K562 (cell line): ENCODE measurements around the gene HSPB1. TPM values are rescaled to one million over a fixed set of nuclear protein-coding genes. Genes with fewer than 3 reads are reported as not detected.

Experiments used
- ATAC-seq: fragments of 200-7000 bp; cut with Tn5 transposase; 3 replicates; pipeline ENCODE4 v1.9.1; 2020; ENCODE audit warnings: moderate library complexity
- BruUV-seq: library from RNA; stranded (reverse); fragments of 400-500 nt; replicated peaks from 2 replicates; lab custom pipeline; 2021; lab: Mats Ljungman, UMichigan
- CTCF ChIA-PET: fragments of 300-600 bp; formaldehyde crosslinking; extraction: SDS; loops from one replicate; lab custom pipeline; 2021; ENCODE audit warnings: low intra/inter-chr PET ratio; lab: Yijun Ruan, JAX
- POLR2A ChIA-PET: fragments of 300-600, 350-650 bp; sonication (Branson Sonifier 250); formaldehyde crosslinking; extraction: SDS; loops from one replicate; lab custom pipeline; 2021; ENCODE audit warnings: antibody characterized with exemption, inconsistent platforms; lab: Yijun Ruan, JAX
- DNase-seq, 4 experiments: peaks; one replicate each; pipeline versions ENCODE4 v3.0.0 to v3.0.0-alpha.2; 2011 to 2018; ENCODE audit warnings: low spot score in 3 of 4, mixed read lengths in 3 of 4; ENCODE audit errors: extremely low read depth in 1 of 4
- FAIRE-seq: peaks from 2 replicates; lab custom pipeline; 2011; peaks lifted over from hg19 to GRCh38; lab: Jason Lieb, UNC
- H2AFZ ChIP-seq: 2 replicates; pipeline ENCODE4 v1.6.0; 2011; ENCODE audit warnings: low read depth, low read length, control low read depth, inconsistent platforms
- H3K27ac ChIP-seq: fragments of 200-600 bp; 3 replicates; pipeline ENCODE4 v1.8.0; 2011; ENCODE audit warnings: low read depth, mild to moderate bottlenecking, control low read depth, inconsistent platforms, low read length, moderate library complexity, mixed read lengths; ENCODE audit errors: extremely low read depth
- H3K27me3 ChIP-seq, 2 experiments: fragments of 300-600 bp in 1 of 2; 2 replicates in 1 of 2; 3 replicates in 1 of 2; pipeline versions ENCODE4 v1.6.0 to v1.8.0; 2011; ENCODE audit warnings: inconsistent platforms in 2 of 2, low read length in 2 of 2, mild to moderate bottlenecking in 1 of 2, mixed read lengths in 1 of 2, moderate library complexity in 1 of 2; ENCODE audit not compliant: control insufficient read depth in 2 of 2, insufficient read depth in 2 of 2
- H3K36me3 ChIP-seq: fragments of 300-600 bp; 3 replicates; pipeline ENCODE4 v1.8.0; 2011; ENCODE audit warnings: mild to moderate bottlenecking, low read length, inconsistent platforms; ENCODE audit not compliant: control insufficient read depth, insufficient read depth
- H3K4me1 ChIP-seq, 2 experiments: fragments of 200-600 bp in 1 of 2; replicated peaks in 1 of 2; 2 replicates in 1 of 2; 3 replicates in 1 of 2; pipeline versions ENCODE4 v1.5.1 to v1.8.0; 2011; ENCODE audit warnings: inconsistent platforms in 2 of 2, low read length in 2 of 2, mild to moderate bottlenecking in 1 of 2, mixed read lengths in 1 of 2, moderate library complexity in 1 of 2; ENCODE audit not compliant: control insufficient read depth in 2 of 2, insufficient read depth in 2 of 2
- H3K4me2 ChIP-seq: 2 replicates; pipeline ENCODE4 v1.6.1; 2011; ENCODE audit warnings: low read length, control low read depth, inconsistent platforms, mixed read lengths; ENCODE audit not compliant: insufficient read depth
- H3K4me3 ChIP-seq: fragments of 200-600 bp; sonication (generic), shearing (Covaris generic); 2 replicates; pipeline ENCODE4 v1.5.1; 2016; ENCODE audit warnings: control low read depth, inconsistent platforms
- H3K79me2 ChIP-seq: fragments of 200-600 bp; 3 replicates; pipeline ENCODE4 v1.8.0; 2011; ENCODE audit warnings: low read length, inconsistent platforms; ENCODE audit not compliant: control insufficient read depth, insufficient read depth
- H3K9ac ChIP-seq, 2 experiments: 2 replicates each; pipeline versions ENCODE4 v1.6.0 to v1.6.1; 2011; ENCODE audit warnings: low read depth in 2 of 2, low read length in 2 of 2, control low read depth in 1 of 2, inconsistent platforms in 1 of 2, mild to moderate bottlenecking in 1 of 2, mixed read lengths in 1 of 2; ENCODE audit not compliant: insufficient read depth in 1 of 2
- H3K9me1 ChIP-seq: one replicate; pipeline ENCODE4 v1.6.0; 2011; ENCODE audit warnings: inconsistent platforms, mild to moderate bottlenecking, low read length, moderate library complexity; ENCODE audit not compliant: control insufficient read depth, insufficient read depth
- H3K9me3 ChIP-seq: replicated peaks from 2 replicates; pipeline ENCODE4 v1.5.1; 2011; ENCODE audit warnings: low read depth, low read length, inconsistent platforms; ENCODE audit not compliant: control insufficient read depth, insufficient read depth
- H4K20me1 ChIP-seq: replicated peaks from 2 replicates; pipeline ENCODE4 v1.6.1; 2011; ENCODE audit warnings: low read length, inconsistent platforms, mixed read lengths; ENCODE audit not compliant: control insufficient read depth, insufficient read depth
- ARNT ChIP-seq, 2 experiments: fragments of 450-650 bp; IDR thresholded peaks; 2 replicates each; pipeline ENCODE4 v1.6.1; 2016; ENCODE audit warnings: mild to moderate bottlenecking in 1 of 2
- CHD2 ChIP-seq: IDR thresholded peaks from 2 replicates; pipeline ENCODE4 v1.6.1; 2011; ENCODE audit warnings: low read depth, low read length
- KAT8 ChIP-seq: fragments of 450-650 bp; IDR thresholded peaks from 2 replicates; pipeline ENCODE4 v1.6.1; 2016; ENCODE audit warnings: low read depth, mild to moderate bottlenecking
- WGBS: fragments of 100-300 bp; shearing (Covaris generic); methylation state at CpG from one replicate; pipeline ENCODE4 v1.1.6; 2016; ENCODE audit warnings: low coverage, mixed read lengths; ENCODE audit not compliant: insufficient coverage; ENCODE audit errors: missing lambda C conversion rate; 5-methylcytosine and 5-hydroxymethylcytosine counted together
- in situ Hi-C: fragments of 300-500 bp; cut with MboI; formaldehyde crosslinking; loops from 4 replicates; pipeline ENCODE4 v1.15.0; 2018; ENCODE audit warnings: inconsistent platforms, mixed read lengths
- intact Hi-C: fragments of 100-400 bp; cut with micrococcal nuclease; formaldehyde crosslinking; loops from 2 replicates; pipeline ENCODE4 v1.14.2; 2022
- polyA plus RNA-seq, 8 experiments: library from polyadenylated mRNA; depleted of rRNA in 4 of 8; stranded (reverse) in 5 of 8; unstranded in 3 of 8; fragments of >200 nt; fragmentation: Nextera tagmentation in 2 of 8; fragmentation: Illumina TruSeq in 1 of 8; extraction: Ambion mirVana in 2 of 8; extraction: Trizol in 1 of 8; gene quantifications; 2 replicates each; pipeline versions ENCODE4 v1.2.1 to v1.2.3, GENCODE V29; 2011 to 2014; ENCODE audit warnings: inconsistent platforms in 1 of 8, missing spikeins in 1 of 8
- total RNA-seq, 7 experiments: library from RNA; depleted of rRNA in 6 of 7; stranded (reverse); fragments of >200 nt in 6 of 7; fragmentation: Illumina TruSeq in 2 of 7; extraction: Trizol in 2 of 7; gene quantifications; 2 replicates each; pipeline versions ENCODE4 v1.2.1 to v1.2.3, GENCODE V29; 2011 to 2021; ENCODE audit warnings: low replicate concordance in 1 of 7
- TF ChIP-seq, protein P1 (sequence below): IDR thresholded peaks from 3 replicates; pipeline ENCODE4 v1.6.1; 2011; ENCODE audit warnings: borderline replicate concordance, mild to moderate bottlenecking, moderate library complexity; ENCODE audit not compliant: insufficient read length; ENCODE audit errors: extremely low read depth

HSPB1 gene
- total and polyA plus RNA-seq, 9 of the 15 experiments (the other 6 are each of a cell fraction or from before 2014, with no cell fraction given), result 27.1 to 522 (median 138) TPM

DNA sequence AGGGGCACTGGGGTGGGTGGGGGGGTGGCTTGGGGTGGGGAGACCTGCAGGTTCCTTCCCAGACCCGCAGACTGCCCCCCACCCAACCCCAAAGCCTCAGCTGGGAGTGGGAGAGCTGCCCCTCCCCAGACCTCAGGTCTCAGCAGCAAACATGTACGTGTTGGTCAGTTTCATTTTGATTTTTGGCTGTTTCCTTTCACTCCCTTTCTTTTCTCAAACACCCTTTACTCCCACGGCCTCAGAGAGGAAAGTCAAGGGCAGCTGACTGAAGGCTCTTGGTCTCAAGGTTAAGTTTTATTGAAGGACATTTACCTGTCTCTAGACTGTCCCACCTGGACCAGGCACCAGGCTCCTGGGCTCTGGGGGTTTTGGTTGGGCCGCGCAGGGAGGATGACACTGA, 34.1 kb upstream of the HSPB1 start:
- FAIRE-seq, result peak; percentile 37
- no peaks in the 10 kb centered on the region for H3K9me1 ChIP-seq
- CTCF ChIA-PET, result no interaction called here

More for the DNA sequence above, 34.1 kb upstream of the HSPB1 start:
- H2AFZ ChIP-seq, result no peak overlapping the region
- peak overlapping the region in 1 of 2 experiments; percentile 42; a peak in 1 of 4 replicates for H3K9ac ChIP-seq
- POLR2A ChIA-PET, result interaction anchor here (0.6 to 1.0 kb wide), 3 partner anchors 14 to 102 kb away, joined by 3 read pairs; no protein-coding TSS in a partner anchor
- H3K27me3 ChIP-seq, result peaks cover 24 to 43% of the 10 kb centered on the region in 2 experiments; a peak in 4 of 5 replicates
- no peak overlapping the region for H3K4me2 ChIP-seq
- TF ChIP-seq CHD2 (no peak), ARNT (IDR thresholded peaks at IDR 0.05) (no peak), KAT8 (no peak)
- TF ChIP-seq, protein P1, sequence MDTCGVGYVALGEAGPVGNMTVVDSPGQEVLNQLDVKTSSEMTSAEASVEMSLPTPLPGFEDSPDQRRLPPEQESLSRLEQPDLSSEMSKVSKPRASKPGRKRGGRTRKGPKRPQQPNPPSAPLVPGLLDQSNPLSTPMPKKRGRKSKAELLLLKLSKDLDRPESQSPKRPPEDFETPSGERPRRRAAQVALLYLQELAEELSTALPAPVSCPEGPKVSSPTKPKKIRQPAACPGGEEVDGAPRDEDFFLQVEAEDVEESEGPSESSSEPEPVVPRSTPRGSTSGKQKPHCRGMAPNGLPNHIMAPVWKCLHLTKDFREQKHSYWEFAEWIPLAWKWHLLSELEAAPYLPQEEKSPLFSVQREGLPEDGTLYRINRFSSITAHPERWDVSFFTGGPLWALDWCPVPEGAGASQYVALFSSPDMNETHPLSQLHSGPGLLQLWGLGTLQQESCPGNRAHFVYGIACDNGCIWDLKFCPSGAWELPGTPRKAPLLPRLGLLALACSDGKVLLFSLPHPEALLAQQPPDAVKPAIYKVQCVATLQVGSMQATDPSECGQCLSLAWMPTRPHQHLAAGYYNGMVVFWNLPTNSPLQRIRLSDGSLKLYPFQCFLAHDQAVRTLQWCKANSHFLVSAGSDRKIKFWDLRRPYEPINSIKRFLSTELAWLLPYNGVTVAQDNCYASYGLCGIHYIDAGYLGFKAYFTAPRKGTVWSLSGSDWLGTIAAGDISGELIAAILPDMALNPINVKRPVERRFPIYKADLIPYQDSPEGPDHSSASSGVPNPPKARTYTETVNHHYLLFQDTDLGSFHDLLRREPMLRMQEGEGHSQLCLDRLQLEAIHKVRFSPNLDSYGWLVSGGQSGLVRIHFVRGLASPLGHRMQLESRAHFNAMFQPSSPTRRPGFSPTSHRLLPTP, result no peak
- TF ChIP-seq, all 486 proteins: peak for 0
- ATAC-seq, result 0 out of 3 replicates have a peak, but pooled peaks have one; percentile 10
- Histone ChIP-seq H3K4me3 (no peak overlapping the region), H3K36me3 (no peaks in the 10 kb centered on the region), H3K4me1 (peaks cover 0 to 15% of the 10 kb centered on the region in 2 experiments; a peak in 4 of 5 replicates), H3K9me3 (no peaks in the 10 kb centered on the region), H4K20me1 (peaks cover 5% of the 10 kb centered on the region; the same call in 1 of the 2 replicates), H3K27ac (no peak overlapping the region), H3K79me2 (no peaks in the 10 kb centered on the region)
- WGBS, result 20% methylated on average over 5 of the region's 5 CpGs
- BruUV-seq, result no TSS peak
- DNase-seq, result no peak
- in situ Hi-C loops (no loop called here), intact Hi-C loops (no loop called here)
